GM21515 (cell line): ENCODE data around the gene RNF111.
"Not testable (repeated sequence)": the region's sequence is repeated elsewhere in the genome, so short reads cannot be mapped to it uniquely, and the experiment has no call there.

Experiments used
- ATAC-seq: cut with Tn5 transposase; IDR thresholded peaks from one replicate; pipeline ENCODE4 v1.9.1; 2021; ENCODE audit not compliant: unreplicated experiment

Gene RNF111

GRCh38 chr15:58999694-59000093 lies 12.2 kb downstream of the RNF111 start:
- ATAC-seq: no peak

- ATAC-seq: not testable (repeated sequence)
These were observed 12.8 kb downstream of the RNF111 start for GRCh38 chr15:59000251-59000650.

GRCh38 chr15:59001946-59002345 lies 14.5 kb downstream of the RNF111 start:
- no peak for ATAC-seq

- ATAC-seq: no peak
These were observed 15.0 kb downstream of the RNF111 start for GRCh38 chr15:59002418-59002859.

- no peak for ATAC-seq
These were observed 18.1 kb downstream of the RNF111 start for GRCh38 chr15:59005579-59005978.

GRCh38 chr15:59008086-59008485 lies 20.6 kb downstream of the RNF111 start:
- no peak for ATAC-seq

- no peak for ATAC-seq
These were observed 23.9 kb downstream of the RNF111 start for GRCh38 chr15:59011262-59011952.

- ATAC-seq: no peak
These were observed 25.9 kb downstream of the RNF111 start for GRCh38 chr15:59013246-59013873.

GRCh38 chr15:59014068-59014467 lies 26.6 kb downstream of the RNF111 start:
- ATAC-seq: no peak

GRCh38 chr15:59017449-59017848 lies 30.0 kb downstream of the RNF111 start:
- no peak for ATAC-seq

- no peak for ATAC-seq
These were observed 31.4 kb downstream of the RNF111 start for GRCh38 chr15:59018833-59019232.

- ATAC-seq: no peak
These were observed 32.9 kb downstream of the RNF111 start for GRCh38 chr15:59020322-59020721.

GRCh38 chr15:59022188-59022587 lies 34.7 kb downstream of the RNF111 start:
- ATAC-seq: no peak

GRCh38 chr15:59026207-59026606 lies 38.7 kb downstream of the RNF111 start:
- no peak for ATAC-seq

- no peak for ATAC-seq
These were observed 41.0 kb downstream of the RNF111 start for GRCh38 chr15:59028387-59028955.

- no peak for ATAC-seq
These were observed 42.1 kb downstream of the RNF111 start for GRCh38 chr15:59029554-59029953.

GRCh38 chr15:59035201-59035600 lies 47.7 kb downstream of the RNF111 start:
- no peak for ATAC-seq

- ATAC-seq: no peak
These were observed 51.8 kb downstream of the RNF111 start for GRCh38 chr15:59039225-59039624.

GRCh38 chr15:59042041-59042440 lies 54.6 kb downstream of the RNF111 start:
- ATAC-seq: no peak

- no peak for ATAC-seq
These were observed 61.4 kb downstream of the RNF111 start for GRCh38 chr15:59048897-59049296.

- no peak for ATAC-seq
These were observed 64.7 kb downstream of the RNF111 start for GRCh38 chr15:59051873-59052861.
